GM12878 (cell line): ENCODE data around the gene CTAG1B. TPM values are rescaled to one million over a fixed set of nuclear protein-coding genes. Genes with fewer than 3 reads are reported as not detected.

Experiments used
- ATAC-seq: fragments of 200-7000 bp; cut with Tn5 transposase; 3 replicates; pipeline ENCODE4 v1.9.1; 2020; ENCODE audit warnings: mild to moderate bottlenecking, moderate library complexity
- BruUV-seq: library from RNA; stranded (reverse); fragments of 400-500 nt; replicated peaks from 2 replicates; lab custom pipeline; 2021; lab: Mats Ljungman, UMichigan
- CTCF ChIA-PET: fragments of 300-600 bp; sonication (Branson Sonifier 250); formaldehyde crosslinking; extraction: SDS; loops from one replicate; lab custom pipeline; 2021; ENCODE audit warnings: inconsistent platforms; lab: Yijun Ruan, JAX
- POLR2A ChIA-PET: fragments of 350-600 bp; formaldehyde crosslinking; extraction: SDS; loops from one replicate; lab custom pipeline; 2021; ENCODE audit warnings: inconsistent platforms; lab: Charles Lee
- RAD21 ChIA-PET: fragments of 300-600 bp; sonication (Branson Sonifier 250); formaldehyde crosslinking; loops from one replicate; lab custom pipeline; 2023; ENCODE audit warnings: antibody characterized with exemption; ENCODE audit not compliant: unreplicated experiment; lab: Charles Lee
- SMC1A ChIA-PET: fragments of 300-600 bp; sonication (Branson Sonifier 250); formaldehyde crosslinking; loops from one replicate; lab custom pipeline; 2023; ENCODE audit not compliant: unreplicated experiment, uncharacterized antibody; lab: Charles Lee
- DNase-seq: peaks from one replicate; pipeline ENCODE4 v3.0.0-alpha.2; 2011; ENCODE audit warnings: low read depth, low spot score
- FAIRE-seq: peaks from 3 replicates; lab custom pipeline; 2011; peaks lifted over from hg19 to GRCh38; lab: Jason Lieb, UNC
- H2AFZ ChIP-seq: 2 replicates; pipeline ENCODE4 v1.6.0; 2011; ENCODE audit warnings: low read depth, low read length, control low read depth; ENCODE audit not compliant: control insufficient read depth
- H3K27ac ChIP-seq: 2 replicates; pipeline ENCODE4 v1.5.1; 2011; ENCODE audit warnings: control low read depth; ENCODE audit not compliant: control insufficient read depth, insufficient read depth
- H3K27me3 ChIP-seq, 2 experiments: replicated peaks in 1 of 2; 2 replicates each; pipeline versions ENCODE4 v1.6.0 to v1.6.1; 2011; ENCODE audit warnings: low read length in 1 of 2; ENCODE audit not compliant: control insufficient read depth in 2 of 2, insufficient read depth in 2 of 2
- H3K36me3 ChIP-seq, 2 experiments: 2 replicates each; pipeline ENCODE4 v1.5.1; 2011; ENCODE audit warnings: low read length in 1 of 2; ENCODE audit not compliant: control insufficient read depth in 2 of 2, insufficient read depth in 2 of 2
- H3K4me1 ChIP-seq: 2 replicates; pipeline ENCODE4 v1.6.1; 2011; ENCODE audit warnings: mild to moderate bottlenecking, low read length, moderate library complexity, mixed read lengths; ENCODE audit not compliant: control insufficient read depth, insufficient read depth
- H3K4me2 ChIP-seq: 2 replicates; pipeline ENCODE4 v1.6.0; 2011; ENCODE audit warnings: control low read depth; ENCODE audit not compliant: control insufficient read depth, insufficient read depth
- H3K4me3 ChIP-seq: fragments of 200-600 bp; sonication (generic); 2 replicates; pipeline ENCODE4 v1.5.1; 2016
- H3K79me2 ChIP-seq: 2 replicates; pipeline ENCODE4 v1.6.0; 2011; ENCODE audit warnings: low read length; ENCODE audit not compliant: control insufficient read depth, insufficient read depth
- H3K9ac ChIP-seq: 2 replicates; pipeline ENCODE4 v1.8.0; 2011; ENCODE audit warnings: low read length, control low read depth, mixed read lengths; ENCODE audit not compliant: control insufficient read depth, insufficient read depth
- H3K9me3 ChIP-seq: replicated peaks from 3 replicates; pipeline ENCODE4 v1.5.1; 2011; ENCODE audit warnings: mild to moderate bottlenecking, low read length; ENCODE audit not compliant: control insufficient read depth, insufficient read depth
- H4K20me1 ChIP-seq: 2 replicates; pipeline ENCODE4 v1.6.0; 2011; ENCODE audit not compliant: control insufficient read depth, insufficient read depth
- E4F1 ChIP-seq: fragments of 450-650 bp; IDR thresholded peaks from 2 replicates; pipeline ENCODE4 v1.6.1; 2018; ENCODE audit warnings: borderline replicate concordance, mild to moderate bottlenecking; ENCODE audit not compliant: partially characterized antibody
- HDAC2 ChIP-seq: fragments of 200-600 bp; sonication (generic); IDR thresholded peaks from 2 replicates; pipeline ENCODE4 v1.6.1; 2017
- ZBTB11 ChIP-seq: fragments of 450-650 bp; formaldehyde crosslinking; IDR thresholded peaks from 2 replicates; pipeline ENCODE4 v1.5.0; 2022; ENCODE audit warnings: mild to moderate bottlenecking, missing genetic modification characterization
- WGBS: methylation state at CpG from one replicate; pipeline ENCODE4 v1.1.6; 2016; ENCODE audit warnings: low lambda C conversion rate; ENCODE audit not compliant: insufficient replicate concordance, insufficient coverage; ENCODE audit errors: missing lambda C conversion rate; 5-methylcytosine and 5-hydroxymethylcytosine counted together
- in situ Hi-C: fragments of 300-500 bp; cut with MboI; formaldehyde crosslinking; loops from 9 replicates; pipeline ENCODE4 v1.14.3; 2018; ENCODE audit warnings: mixed read lengths
- intact Hi-C: fragments of 100-400 bp; cut with micrococcal nuclease; formaldehyde crosslinking; loops from one replicate; pipeline ENCODE4 v1.14.2; 2022; ENCODE audit not compliant: unreplicated experiment
- polyA plus RNA-seq, 11 experiments: library from polyadenylated mRNA; depleted of rRNA in 4 of 11; unstranded in 6 of 11; stranded (reverse) in 5 of 11; fragments of >200 nt; fragmentation: Nextera tagmentation in 4 of 11; fragmentation: Illumina TruSeq in 1 of 11; extraction: Ambion mirVana in 4 of 11; extraction: Trizol in 1 of 11; gene quantifications; 1 replicate in 1 of 11; 2 replicates in 10 of 11; pipeline versions ENCODE4 v1.2.1 to v1.2.3, GENCODE V29; 2011 to 2016; ENCODE audit warnings: inconsistent platforms in 2 of 11, missing spikeins in 2 of 11, low read depth in 1 of 11
- total RNA-seq, 4 experiments: library from RNA; depleted of rRNA in 3 of 4; stranded (reverse); fragments of >200 nt in 3 of 4; fragmentation: Illumina TruSeq in 1 of 4; extraction: Trizol in 1 of 4; gene quantifications; 2 replicates each; pipeline versions ENCODE4 v1.2.1 to v1.2.3, GENCODE V29; 2013 to 2021

The CTAG1B gene
- total and polyA plus RNA-seq, 10 of the 15 experiments (the other 5 are each of a cell fraction or from before 2014, with no cell fraction given), result not detected

GRCh38 chrX:154596290-154596929 is 22.7 kb downstream of the CTAG1B start:
- ChIA-PET POLR2A (interaction anchor here (0.6 kb wide), 1 partner anchor 52 kb away, joined by 6 read pairs; no protein-coding TSS in a partner anchor), RAD21 (no interaction called here), CTCF (no interaction called here), SMC1A (no interaction called here)
- TF ChIP-seq E4F1 (no peak), ZBTB11 (CRISPR knock-in tag) (no peak), HDAC2 (no peak)
- BruUV-seq, result no TSS peak
- Histone ChIP-seq H3K79me2 (no peaks in the 10 kb centered on the region), H3K27me3 (no peaks in the 10 kb centered on the region), H3K4me1 (no peaks in the 10 kb centered on the region), H3K4me3 (no peak overlapping the region), H3K4me2 (no peak overlapping the region), H4K20me1 (no peaks in the 10 kb centered on the region), H3K9me3 (no peaks in the 10 kb centered on the region; the same call in 2 of the 3 replicates), H3K27ac (no peak overlapping the region), H3K9ac (no peak overlapping the region), H2AFZ (no peak overlapping the region), H3K36me3 (no peaks in the 10 kb centered on the region)
- ATAC-seq, result no peak
- DNase-seq, result no peak
- intact Hi-C loops (no loop called here), in situ Hi-C loops (loop anchor here (25.0 kb wide), 1 partner anchor 141 kb away; no protein-coding TSS in a partner anchor)
- 16% methylated on average over 3 of the region's 3 CpGs for WGBS
- FAIRE-seq, result no peak
